Activated T-cell treated with anti-CD3 and anti-CD28 coated beads for 24 hours (primary cell): Measurements from ENCODE around the gene ITPRIPL2.

Experiments
- DNase-seq: peaks from one replicate; pipeline ENCODE4 v3.0.0-alpha.2; 2020; ENCODE audit warnings: low read depth

ITPRIPL2 gene

GRCh38 chr16:19093631-19094541, 19.9 kb upstream of the ITPRIPL2 start:
- no peak for DNase-seq

- no peak for DNase-seq
These were observed 19.0 kb upstream of the ITPRIPL2 start for GRCh38 chr16:19094542-19095365.

- DNase-seq = no peak
These were observed 18.1 kb upstream of the ITPRIPL2 start for GRCh38 chr16:19095654-19096053.

- DNase-seq = no peak
These were observed 15.6 kb upstream of the ITPRIPL2 start for GRCh38 chr16:19098173-19098572.

- DNase-seq = no peak
These were observed 11.4 kb upstream of the ITPRIPL2 start for GRCh38 chr16:19102187-19102872.

- DNase-seq = no peak
These were observed 9.2 kb upstream of the ITPRIPL2 start for GRCh38 chr16:19104607-19105006.

- DNase-seq = no peak
These were observed 8.6 kb upstream of the ITPRIPL2 start for GRCh38 chr16:19105131-19105530.

- no peak for DNase-seq
These were observed 7.7 kb upstream of the ITPRIPL2 start for GRCh38 chr16:19105891-19106624.

- DNase-seq = no peak
These were observed 7.1 kb upstream of the ITPRIPL2 start for GRCh38 chr16:19106625-19107020.

- DNase-seq = no peak
These were observed 5.1 kb upstream of the ITPRIPL2 start for GRCh38 chr16:19108409-19109287.

- DNase-seq = no peak
These were observed 4.5 kb upstream of the ITPRIPL2 start for GRCh38 chr16:19109288-19109664.

- no peak for DNase-seq
These were observed 3.0 kb upstream of the ITPRIPL2 start for GRCh38 chr16:19110537-19111360.

GRCh38 chr16:19112099-19112407, 1.7 kb upstream of the ITPRIPL2 start:
- no peak for DNase-seq

GRCh38 chr16:19114359-19115147, 789 bp downstream of the ITPRIPL2 start:
- no peak for DNase-seq

GRCh38 chr16:19115148-19116021, 1.6 kb downstream of the ITPRIPL2 start:
- no peak for DNase-seq

- no peak for DNase-seq
These were observed 3.1 kb downstream of the ITPRIPL2 start for GRCh38 chr16:19116711-19117449.

- DNase-seq = peak; percentile 45
These were observed 5.2 kb downstream of the ITPRIPL2 start for GRCh38 chr16:19118938-19119431.
